Endometrium (tissue), 2 donors: ENCODE data around the gene SLC12A7.

Experiments used
- FAIRE-seq: peaks from 2 replicates; lab custom pipeline; 2012; peaks lifted over from hg19 to GRCh38; lab: Jason Lieb, UNC
- donor health status: control.
- donor health status: control.

Gene SLC12A7

GRCh38 chr5:1077491-1078020 is 34.3 kb downstream of the SLC12A7 start:
- FAIRE-seq: no peak

GRCh38 chr5:1077026-1077425 is 34.8 kb downstream of the SLC12A7 start:
- no peak for FAIRE-seq

- FAIRE-seq: no peak
These were observed 35.5 kb downstream of the SLC12A7 start for GRCh38 chr5:1076406-1076805.

GRCh38 chr5:1075931-1076330 is 35.9 kb downstream of the SLC12A7 start:
- no peak for FAIRE-seq

- no peak for FAIRE-seq
These were observed 36.3 kb downstream of the SLC12A7 start for GRCh38 chr5:1075555-1075881.

- no peak for FAIRE-seq
These were observed 36.9 kb downstream of the SLC12A7 start for GRCh38 chr5:1074816-1075554.

GRCh38 chr5:1074226-1074625 is 37.6 kb downstream of the SLC12A7 start:
- FAIRE-seq: no peak

- FAIRE-seq: no peak
These were observed 38.4 kb downstream of the SLC12A7 start for GRCh38 chr5:1073239-1074102.

GRCh38 chr5:1069720-1070088 is 42.2 kb downstream of the SLC12A7 start:
- FAIRE-seq: no peak

GRCh38 chr5:1068895-1069719 is 42.8 kb downstream of the SLC12A7 start:
- no peak for FAIRE-seq

- no peak for FAIRE-seq
These were observed 43.5 kb downstream of the SLC12A7 start for GRCh38 chr5:1068204-1068894.

- FAIRE-seq: no peak
These were observed 44.4 kb downstream of the SLC12A7 start for GRCh38 chr5:1067141-1068121.

GRCh38 chr5:1066676-1067075 is 45.2 kb downstream of the SLC12A7 start:
- no peak for FAIRE-seq

GRCh38 chr5:1065891-1066650 is 45.8 kb downstream of the SLC12A7 start:
- FAIRE-seq: no peak

- FAIRE-seq: no peak
These were observed 46.6 kb downstream of the SLC12A7 start for GRCh38 chr5:1065143-1065750.

GRCh38 chr5:1064383-1065142 is 47.3 kb downstream of the SLC12A7 start:
- no peak for FAIRE-seq

GRCh38 chr5:1063661-1064382 is 48.0 kb downstream of the SLC12A7 start:
- no peak for FAIRE-seq
